Measurements from ENCODE around the gene BEAN1. TPM values are rescaled to one million over a fixed set of nuclear protein-coding genes. Genes with fewer than 3 reads are reported as not detected.
A peak's percentile ranks its signal among the peaks of the same experiment; 100 is the strongest.

Gene BEAN1
- total and polyA plus RNA-seq, 12 donors = 0.11 to 0.54 (median 0.18) TPM; not detected in 2

DNA sequence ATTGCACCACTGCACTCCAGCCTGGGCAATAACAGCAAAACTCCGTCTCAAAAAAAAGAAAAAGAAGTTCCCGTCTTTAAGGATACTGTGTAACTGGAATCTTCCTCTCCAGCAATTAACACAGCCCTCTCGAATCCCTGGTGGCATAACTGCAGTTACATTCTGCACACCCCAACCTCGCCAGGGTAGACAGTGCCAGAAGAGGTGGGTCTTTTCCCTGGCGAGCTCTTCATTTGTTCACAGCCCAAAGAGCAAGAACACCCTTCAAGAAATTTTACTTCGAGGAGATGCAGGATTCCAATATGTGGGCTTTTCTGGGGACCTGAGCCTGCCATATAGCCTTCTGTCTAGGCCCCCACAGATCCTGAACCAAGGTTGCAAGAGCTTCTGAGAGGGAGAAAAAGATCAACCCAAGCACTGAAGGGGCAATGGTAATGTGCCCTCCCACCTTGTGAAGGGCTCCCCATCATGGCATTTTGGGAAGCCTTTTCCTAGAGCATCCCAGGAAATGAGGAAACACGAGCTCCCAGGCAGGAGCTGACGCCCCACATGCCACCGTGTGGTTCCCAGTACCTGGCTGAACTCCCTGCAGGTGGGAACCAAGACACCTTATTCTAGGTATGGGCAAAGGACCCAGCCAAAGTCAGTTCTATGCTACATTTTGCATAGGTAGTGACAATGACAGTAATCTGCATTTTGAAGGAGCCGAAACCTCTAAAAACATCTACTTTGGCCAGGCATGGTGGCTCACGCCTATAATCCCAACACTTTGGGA, 95.9 kb downstream of the BEAN1 start:
- H3K36me3 ChIP-seq (replicated peaks in 1 of 2) = peaks cover 0 to 14% of the 10 kb centered on the region in 2 donors
- no peak overlapping the region for H3K4me3 ChIP-seq
- TF ChIP-seq, protein P1, sequence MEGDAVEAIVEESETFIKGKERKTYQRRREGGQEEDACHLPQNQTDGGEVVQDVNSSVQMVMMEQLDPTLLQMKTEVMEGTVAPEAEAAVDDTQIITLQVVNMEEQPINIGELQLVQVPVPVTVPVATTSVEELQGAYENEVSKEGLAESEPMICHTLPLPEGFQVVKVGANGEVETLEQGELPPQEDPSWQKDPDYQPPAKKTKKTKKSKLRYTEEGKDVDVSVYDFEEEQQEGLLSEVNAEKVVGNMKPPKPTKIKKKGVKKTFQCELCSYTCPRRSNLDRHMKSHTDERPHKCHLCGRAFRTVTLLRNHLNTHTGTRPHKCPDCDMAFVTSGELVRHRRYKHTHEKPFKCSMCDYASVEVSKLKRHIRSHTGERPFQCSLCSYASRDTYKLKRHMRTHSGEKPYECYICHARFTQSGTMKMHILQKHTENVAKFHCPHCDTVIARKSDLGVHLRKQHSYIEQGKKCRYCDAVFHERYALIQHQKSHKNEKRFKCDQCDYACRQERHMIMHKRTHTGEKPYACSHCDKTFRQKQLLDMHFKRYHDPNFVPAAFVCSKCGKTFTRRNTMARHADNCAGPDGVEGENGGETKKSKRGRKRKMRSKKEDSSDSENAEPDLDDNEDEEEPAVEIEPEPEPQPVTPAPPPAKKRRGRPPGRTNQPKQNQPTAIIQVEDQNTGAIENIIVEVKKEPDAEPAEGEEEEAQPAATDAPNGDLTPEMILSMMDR (IDR thresholded peaks at IDR 0.05) = no peak
- TF ChIP-seq POLR2A (IDR thresholded peaks at IDR 0.05) = no peak
- no peaks in the 10 kb centered on the region for H3K27me3 ChIP-seq
- 77 to 85% (median 82%) methylated on average over 8 to 11 of the region's 11 CpGs for WGBS, 4 donors
- peak in 1 of 7 donors; percentile 39 for DNase-seq
- peaks cover 33 to 61% of the 10 kb centered on the region in 2 donors for H3K4me1 ChIP-seq (replicated peaks in 1 of 2)
- peak overlapping the region in 3 of 5 donors; percentile 3 to 97 (median 50) for H3K27ac ChIP-seq
- intact Hi-C loops (cut with DNase I) = no loop called here
- H3K9me3 ChIP-seq (replicated peaks in 1 of 3) = no peaks in the 10 kb centered on the region

DNA sequence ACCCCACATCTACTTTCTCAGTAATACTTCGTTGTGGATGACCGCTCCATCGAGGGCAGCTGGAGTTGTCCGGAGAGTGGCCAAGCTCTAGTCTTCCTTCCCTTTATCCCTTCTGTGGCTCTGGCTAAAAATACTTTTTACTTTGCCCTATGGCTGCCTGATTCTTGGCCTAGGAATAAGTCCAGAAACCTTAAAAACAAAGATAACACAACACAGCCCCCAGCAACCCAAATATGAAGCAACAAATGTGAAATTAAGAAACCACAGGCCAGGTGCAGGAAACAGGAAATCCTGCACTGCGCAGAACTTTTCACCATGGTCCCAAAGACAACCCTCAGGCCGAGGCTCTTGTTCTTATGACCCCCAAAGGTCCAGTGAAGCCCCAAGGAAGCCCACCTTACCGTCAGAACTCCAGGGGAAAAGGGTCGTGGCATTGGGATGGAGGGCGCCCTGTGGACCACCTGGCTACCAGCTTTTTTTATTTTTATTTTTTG, 96.8 kb downstream of the BEAN1 start:
- intact Hi-C loops (cut with DNase I) = no loop called here
- H3K36me3 ChIP-seq (replicated peaks in 1 of 2) = peaks cover 0 to 23% of the 10 kb centered on the region in 2 donors
- peaks cover 29 to 52% of the 10 kb centered on the region in 2 donors for H3K4me1 ChIP-seq (replicated peaks in 1 of 2)
- H3K27ac ChIP-seq = peak overlapping the region in 2 of 5 donors; percentile 50 to 97
- no peaks in the 10 kb centered on the region for H3K27me3 ChIP-seq
- no peak overlapping the region for H3K4me3 ChIP-seq
- 60 to 64% (median 62%) methylated on average over 5 to 9 of the region's 9 CpGs for WGBS, 4 donors
- peak in 1 of 7 donors; percentile 51 for DNase-seq
- TF ChIP-seq, protein P1 (IDR thresholded peaks at IDR 0.05) = no peak
- TF ChIP-seq POLR2A (IDR thresholded peaks at IDR 0.05) = no peak
- no peaks in the 10 kb centered on the region for H3K9me3 ChIP-seq (replicated peaks in 1 of 3)

DNA sequence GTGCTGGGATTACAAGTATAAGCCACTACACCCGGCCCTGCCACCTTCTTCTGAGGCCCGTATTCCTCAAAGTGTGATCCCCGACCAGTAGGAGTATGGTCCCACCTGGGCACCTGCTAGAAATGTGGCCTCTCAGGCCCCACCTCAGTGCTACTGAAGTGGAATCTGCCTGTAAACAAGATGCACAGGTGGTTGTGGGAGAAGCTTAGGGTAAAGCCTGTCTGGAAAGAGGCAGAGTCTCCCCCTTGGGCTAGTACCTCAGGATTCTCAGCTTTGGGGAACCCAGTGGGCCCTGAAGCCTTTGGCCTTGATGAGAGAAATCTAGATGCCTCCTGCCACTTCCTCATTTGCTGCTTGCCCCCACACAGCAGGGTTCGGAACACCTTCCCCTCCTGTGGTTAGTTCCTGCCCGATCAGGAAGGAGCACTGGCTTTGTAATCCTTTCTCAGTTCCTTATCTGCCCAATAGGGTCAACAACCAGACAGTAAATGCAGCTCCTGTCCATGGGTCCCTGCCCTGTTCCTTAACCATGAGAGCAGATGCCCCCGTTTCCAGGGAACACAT, 97.6 kb downstream of the BEAN1 start:
- Histone ChIP-seq H3K4me3 (no peak overlapping the region), H3K27ac (peak overlapping the region in 2 of 5 donors; percentile 77 to 97), H3K36me3 (replicated peaks in 1 of 2) (peaks cover 0 to 31% of the 10 kb centered on the region in 2 donors), H3K4me1 (replicated peaks in 1 of 2) (peaks cover 23 to 47% of the 10 kb centered on the region in 2 donors), H3K9me3 (replicated peaks in 1 of 3) (no peaks in the 10 kb centered on the region), H3K27me3 (no peaks in the 10 kb centered on the region)
- intact Hi-C loops (cut with DNase I) = no loop called here
- WGBS, 4 donors = 60 to 74% (median 70%) methylated on average over 5 to 6 of the region's 6 CpGs
- TF ChIP-seq, protein P1 (IDR thresholded peaks at IDR 0.05) = peak in 3 of 6 experiments; percentile 16 to 30 (median 16)
- TF ChIP-seq POLR2A (IDR thresholded peaks at IDR 0.05) = no peak
- peak in 1 of 7 donors; percentile 32 for DNase-seq

DNA sequence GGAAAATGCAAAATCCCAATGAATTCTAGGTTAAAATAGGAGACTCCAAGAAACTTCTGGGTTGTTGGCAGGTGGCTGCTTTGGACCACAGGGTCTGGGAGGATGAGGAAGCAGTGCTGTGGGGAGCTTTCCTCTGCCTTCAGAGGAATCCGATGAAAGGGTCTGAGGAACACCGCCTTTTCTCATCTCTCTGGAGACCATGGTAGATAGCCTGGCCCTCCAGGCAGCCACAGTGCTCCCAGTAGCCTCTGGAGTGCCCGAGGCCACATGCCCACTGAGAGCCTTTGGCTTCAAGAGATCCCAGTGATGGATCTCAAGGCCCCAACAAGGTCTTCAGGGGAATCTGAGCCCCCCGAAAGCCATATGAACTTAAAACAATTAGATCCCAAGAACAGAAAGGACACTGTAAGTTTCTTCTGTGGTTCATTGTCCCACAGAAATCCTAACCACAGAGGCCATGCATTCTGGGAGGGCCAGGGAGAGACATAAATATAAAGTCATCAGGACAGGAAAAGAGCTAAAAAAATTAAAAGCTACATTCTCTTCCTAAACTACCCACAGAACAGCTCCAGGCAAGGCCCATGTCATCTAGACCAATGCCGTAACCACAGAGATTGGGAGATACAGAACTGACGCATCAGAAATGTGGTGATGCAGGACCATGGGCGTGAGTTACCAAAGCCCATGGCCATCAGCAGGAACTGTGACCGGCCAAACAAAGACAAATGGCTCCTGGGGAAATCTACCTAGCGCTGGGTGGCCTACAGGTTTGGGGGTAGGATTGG, 98.5 kb downstream of the BEAN1 start:
- peaks cover 0 to 40% of the 10 kb centered on the region in 2 donors for H3K36me3 ChIP-seq (replicated peaks in 1 of 2)
- TF ChIP-seq, protein P1 (IDR thresholded peaks at IDR 0.05) = no peak
- no peak for TF ChIP-seq POLR2A (IDR thresholded peaks at IDR 0.05)
- no peaks in the 10 kb centered on the region for H3K27me3 ChIP-seq
- peaks cover 23 to 38% of the 10 kb centered on the region in 2 donors for H3K4me1 ChIP-seq (replicated peaks in 1 of 2)
- H3K27ac ChIP-seq = peak overlapping the region in 2 of 5 donors; percentile 7 to 77
- H3K9me3 ChIP-seq (replicated peaks in 1 of 3) = no peaks in the 10 kb centered on the region
- 87 to 89% (median 88%) methylated on average over 8 to 9 of the region's 9 CpGs for WGBS, 4 donors
- H3K4me3 ChIP-seq = no peak overlapping the region
- DNase-seq = no peak
- intact Hi-C loops (cut with DNase I) = no loop called here

Measured in adrenal gland (tissue), 12 donors.